Measurements from ENCODE around the gene PCYT2. TPM values are rescaled to one million over a fixed set of nuclear protein-coding genes. Genes with fewer than 3 reads are reported as not detected.

Gene PCYT2
- total RNA-seq, 1 donor, result 67.0 TPM

GRCh38 chr17:81914103-81914850, 3.1 kb upstream of the PCYT2 start:
- Histone ChIP-seq H3K27me3 (ENCODE audit: insufficient read depth, low read length) (no peaks in the 10 kb centered on the region), H4K20me1 (ENCODE audit: insufficient read depth, low read length) (peaks cover 54% of the 10 kb centered on the region)
- no peak for TF ChIP-seq CTCF (IDR thresholded peaks at IDR 0.05; ENCODE audit: extremely low read depth, low read depth, low read length)

GRCh38 chr17:81913394-81914102, 2.3 kb upstream of the PCYT2 start:
- Histone ChIP-seq H4K20me1 (ENCODE audit: insufficient read depth, low read length) (peaks cover 47% of the 10 kb centered on the region), H2AFZ (ENCODE audit: low read length) (no peak overlapping the region), H3K4me1 (ENCODE audit: insufficient read depth, low read length) (peaks cover 22% of the 10 kb centered on the region), H3K9me3 (ENCODE audit: low read depth, low read length) (no peaks in the 10 kb centered on the region), H3K27me3 (ENCODE audit: insufficient read depth, low read length) (no peaks in the 10 kb centered on the region), H3K79me2 (ENCODE audit: insufficient read depth, low read length) (peaks cover 51% of the 10 kb centered on the region), H3K4me2 (ENCODE audit: insufficient read depth, low read length) (no peak overlapping the region), H3K4me3 (ENCODE audit: insufficient read depth, low read length) (no peak overlapping the region), H3K36me3 (ENCODE audit: insufficient read depth, low read length) (peaks cover 47% of the 10 kb centered on the region), H3K27ac (ENCODE audit: low read depth, low read length) (no peak overlapping the region)
- TF ChIP-seq CTCF (IDR thresholded peaks at IDR 0.05; ENCODE audit: extremely low read depth, low read depth, low read length), result no peak
- no peak for DNase-seq (ENCODE audit: insufficient read length, low spot score, missing footprints)

More at GRCh38 chr17:81914103-81914850, 3.1 kb upstream of the PCYT2 start:
- Histone ChIP-seq H3K36me3 (ENCODE audit: insufficient read depth, low read length) (peaks cover 50% of the 10 kb centered on the region), H3K9me3 (ENCODE audit: low read depth, low read length) (no peaks in the 10 kb centered on the region), H3K79me2 (ENCODE audit: insufficient read depth, low read length) (peaks cover 58% of the 10 kb centered on the region), H3K4me3 (ENCODE audit: insufficient read depth, low read length) (no peak overlapping the region), H3K4me2 (ENCODE audit: insufficient read depth, low read length) (no peak overlapping the region), H3K27ac (ENCODE audit: low read depth, low read length) (no peak overlapping the region), H2AFZ (ENCODE audit: low read length) (no peak overlapping the region), H3K4me1 (ENCODE audit: insufficient read depth, low read length) (peaks cover 22% of the 10 kb centered on the region)
- DNase-seq (ENCODE audit: insufficient read length, low spot score, missing footprints), result no peak

- Histone ChIP-seq H2AFZ (ENCODE audit: low read length) (no peak overlapping the region), H3K4me3 (ENCODE audit: insufficient read depth, low read length) (no peak overlapping the region), H3K27me3 (ENCODE audit: insufficient read depth, low read length) (no peaks in the 10 kb centered on the region), H3K36me3 (ENCODE audit: insufficient read depth, low read length) (peaks cover 47% of the 10 kb centered on the region), H3K4me1 (ENCODE audit: insufficient read depth, low read length) (peaks cover 20% of the 10 kb centered on the region), H3K79me2 (ENCODE audit: insufficient read depth, low read length) (peaks cover 44% of the 10 kb centered on the region), H3K4me2 (ENCODE audit: insufficient read depth, low read length) (no peak overlapping the region), H3K9me3 (ENCODE audit: low read depth, low read length) (no peaks in the 10 kb centered on the region), H4K20me1 (ENCODE audit: insufficient read depth, low read length) (peaks cover 44% of the 10 kb centered on the region), H3K27ac (ENCODE audit: low read depth, low read length) (no peak overlapping the region)
- no peak for DNase-seq (ENCODE audit: insufficient read length, low spot score, missing footprints)
- TF ChIP-seq CTCF (IDR thresholded peaks at IDR 0.05; ENCODE audit: extremely low read depth, low read depth, low read length), result no peak
Measured at GRCh38 chr17:81912441-81913309, 1.5 kb upstream of the PCYT2 start.

Measured in osteoblast (primary cell).